GM18507 (cell line): ENCODE data around the gene SOCS4.
"Not testable (repeated sequence)": the region's sequence is repeated elsewhere in the genome, so short reads cannot be mapped to it uniquely, and the experiment has no call there.

ENCODE experiments used
- DNase-seq: peaks from one replicate; pipeline ENCODE4 v3.0.0; 2011; ENCODE audit warnings: low read depth; ENCODE audit not compliant: insufficient read length; ENCODE audit errors: extremely low spot score
- FAIRE-seq: peaks from 2 replicates; lab custom pipeline; 2011; peaks lifted over from hg19 to GRCh38; lab: Jason Lieb, UNC

SOCS4 gene

DNA sequence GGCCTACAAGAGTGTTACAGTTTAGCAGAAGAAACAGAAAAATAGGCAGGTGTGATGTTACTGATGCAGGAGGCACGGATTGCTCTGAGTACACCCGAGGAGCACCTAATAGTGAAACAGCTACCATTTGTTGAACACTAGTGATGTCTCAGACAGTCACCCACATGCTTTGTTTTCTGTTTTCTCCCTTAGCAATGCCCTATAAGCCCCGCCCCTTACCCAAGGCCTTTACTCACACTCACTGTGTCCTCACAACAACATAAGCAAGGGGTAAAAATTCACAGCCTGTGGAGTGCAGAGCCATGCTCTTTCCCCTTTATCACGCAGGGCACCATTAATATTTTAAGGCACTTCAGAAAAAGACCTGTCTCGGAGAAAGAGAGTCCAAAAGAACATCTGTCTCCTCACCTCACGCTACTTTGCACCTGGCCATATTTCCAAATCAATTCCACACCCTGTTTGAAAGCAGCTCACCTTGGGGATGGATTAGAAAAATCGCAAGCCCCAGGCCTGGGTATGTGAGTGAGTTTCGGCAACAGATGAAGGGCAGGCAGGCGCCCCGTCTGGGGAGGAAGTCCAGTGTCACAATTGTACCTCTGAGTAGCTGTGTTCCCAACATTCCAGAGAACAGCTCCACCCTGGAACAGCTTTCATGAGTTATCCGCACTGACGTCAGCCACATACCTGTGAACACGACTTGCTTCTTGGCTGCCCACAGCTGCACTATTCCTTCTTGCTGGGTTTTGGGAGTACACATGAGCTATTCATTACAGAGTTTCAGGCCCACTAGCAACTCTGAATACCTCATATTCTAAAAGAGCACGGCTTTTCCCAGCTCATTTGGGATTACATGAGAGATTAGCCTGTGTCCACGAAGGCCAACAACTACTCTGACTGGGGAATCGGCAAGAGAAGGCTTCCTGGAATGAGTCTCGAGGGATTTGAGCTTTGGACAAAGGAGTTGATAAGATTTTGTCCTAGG lies 50.4 kb downstream of the SOCS4 start:
- no peak for FAIRE-seq
- no peak for DNase-seq

DNA sequence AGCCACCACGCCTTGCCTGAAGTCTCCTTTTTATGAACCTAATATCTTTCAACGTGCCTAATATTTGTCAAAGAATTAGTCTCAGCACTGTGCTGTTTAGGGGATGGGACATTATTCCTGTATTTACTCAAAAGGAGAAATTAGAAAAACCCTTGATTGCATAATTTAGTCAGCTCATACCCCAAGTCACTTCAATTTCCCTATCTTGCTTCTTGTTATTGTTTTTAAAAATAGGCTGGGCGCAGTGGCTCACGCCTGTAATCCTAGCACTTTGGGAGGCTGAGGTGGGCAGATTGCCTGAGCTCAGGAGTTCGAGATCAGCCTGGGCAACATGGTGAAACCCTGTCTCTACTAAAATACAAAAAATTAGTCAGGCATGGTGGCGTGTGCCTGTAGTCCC lies 52.9 kb downstream of the SOCS4 start:
- not testable (repeated sequence) for FAIRE-seq, DNase-seq

DNA sequence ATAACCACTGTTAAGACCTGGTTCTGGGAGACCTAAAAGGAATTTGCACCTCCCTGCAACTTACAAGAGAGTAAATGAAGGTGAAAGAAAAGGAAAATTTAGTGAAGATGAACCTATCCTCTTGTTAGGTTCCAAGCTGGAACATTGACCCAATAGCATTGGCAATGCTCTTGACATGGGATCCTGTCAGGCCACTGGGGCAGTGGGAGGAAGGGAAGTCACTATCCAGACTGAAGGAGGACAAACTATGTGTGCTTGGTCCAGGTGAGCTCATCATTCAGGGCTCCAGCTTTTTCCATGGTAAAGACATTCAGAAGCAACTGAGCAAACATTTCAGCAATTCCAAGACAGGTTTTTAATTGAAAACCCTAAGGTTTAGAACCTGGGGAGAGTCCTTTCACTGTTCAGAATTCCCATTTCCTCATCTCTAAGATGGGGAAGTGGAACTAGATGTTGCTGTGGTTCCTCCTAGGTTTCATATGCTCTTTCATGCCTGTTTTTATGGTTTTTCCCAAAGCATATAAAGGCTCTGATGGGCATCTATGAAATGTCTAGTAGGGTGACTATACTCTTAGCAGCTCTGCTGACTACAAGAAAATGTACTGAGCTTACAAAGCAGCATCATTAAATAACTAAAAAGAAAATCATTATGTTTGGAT lies 57.5 kb downstream of the SOCS4 start:
- FAIRE-seq = no peak

DNA sequence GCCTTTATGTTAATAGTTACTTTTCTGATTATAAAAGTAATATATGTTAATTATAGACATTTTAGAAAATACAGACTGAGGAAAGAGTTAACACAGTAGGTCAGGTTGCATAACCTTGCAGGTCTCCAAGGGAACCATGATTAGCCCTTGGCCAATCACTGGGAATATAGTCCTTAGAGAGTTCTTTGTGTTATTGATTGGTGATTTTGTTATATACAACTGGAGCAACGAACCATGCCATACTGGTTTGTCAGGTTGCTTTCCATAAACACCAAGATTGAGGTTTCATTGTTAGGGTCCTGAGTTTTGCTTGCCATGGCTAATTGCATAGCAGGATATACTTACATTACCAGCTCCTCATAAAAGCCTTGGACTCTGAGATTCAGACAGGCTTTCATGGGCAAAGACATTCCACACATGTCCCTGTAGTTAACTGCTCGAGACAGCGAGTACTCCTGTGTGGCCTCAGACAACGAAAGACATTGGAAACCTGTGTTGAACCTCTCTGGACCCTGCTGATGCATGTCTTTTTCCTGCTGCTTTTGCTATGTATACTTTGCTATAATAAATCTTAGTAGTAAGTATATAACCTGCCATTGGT lies 58.1 kb downstream of the SOCS4 start:
- no peak for DNase-seq
- FAIRE-seq = no peak

More for the DNA sequence above, 57.5 kb downstream of the SOCS4 start:
- DNase-seq = no peak

- FAIRE-seq (no peak), DNase-seq (no peak)
These were observed 59.9 kb downstream of the SOCS4 start for GRCh38 chr14:55086938-55087337.

DNA sequence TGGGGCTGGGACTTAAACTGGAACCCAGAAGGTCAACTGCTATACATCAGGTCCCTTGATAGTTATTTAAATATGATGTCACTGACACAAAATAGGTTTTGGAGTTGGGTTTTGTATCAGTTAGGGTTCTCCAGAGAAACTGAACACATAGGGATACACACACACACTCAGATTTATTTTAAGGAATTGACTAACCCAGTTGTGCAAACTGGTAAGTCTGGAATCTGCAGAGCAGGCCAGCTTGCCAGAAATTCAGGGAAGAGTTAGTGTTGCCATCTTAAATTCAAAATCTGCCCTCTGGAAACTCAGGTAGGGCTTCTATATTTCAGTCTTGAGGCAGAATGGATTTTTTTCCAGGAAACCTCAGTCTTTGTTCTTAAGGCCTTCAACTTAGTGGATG lies 61.3 kb downstream of the SOCS4 start:
- DNase-seq (no peak), FAIRE-seq (no peak)

GRCh38 chr14:55092341-55092740 lies 65.3 kb downstream of the SOCS4 start:
- no peak for FAIRE-seq

DNA sequence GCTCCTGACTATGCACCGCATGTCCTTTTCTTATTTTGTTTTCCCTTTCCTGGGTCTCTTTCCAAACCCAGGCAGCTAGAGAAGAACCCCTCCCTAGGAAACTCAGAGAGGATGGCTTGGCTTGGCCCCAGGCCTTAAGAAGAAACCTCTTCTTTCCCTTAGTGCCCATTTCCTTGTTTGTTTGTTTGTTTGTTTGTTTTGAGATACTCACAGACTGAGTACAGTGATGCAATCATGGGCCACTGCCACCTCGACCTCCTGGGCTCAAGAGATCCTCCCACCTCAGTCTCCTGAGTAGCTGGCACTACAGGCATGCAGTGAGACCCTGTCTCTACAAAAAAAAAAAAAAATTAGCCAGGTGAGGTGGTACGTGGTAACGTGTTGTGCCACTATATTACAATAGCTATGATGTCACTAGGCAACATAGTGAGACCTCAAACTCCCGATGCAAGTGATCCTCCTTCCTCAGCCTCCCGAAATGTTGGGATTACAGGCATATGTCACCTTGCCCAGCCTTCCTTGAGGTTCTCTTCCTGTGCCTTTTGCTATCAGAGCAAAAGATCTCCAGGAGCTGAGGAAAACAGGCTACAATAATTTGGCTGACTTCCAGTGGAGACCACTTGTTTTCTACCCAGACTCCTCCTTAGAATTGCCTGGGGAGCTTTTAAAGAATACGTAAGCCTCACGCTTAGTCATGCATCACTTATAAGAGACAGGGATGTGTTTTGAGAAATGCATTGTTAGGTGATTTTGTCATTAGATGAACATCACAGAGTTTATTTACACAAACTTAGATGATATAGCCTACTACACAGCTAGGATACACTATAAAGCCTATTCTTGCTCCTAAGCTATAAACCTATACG lies 67.5 kb downstream of the SOCS4 start:
- no peak for FAIRE-seq
- DNase-seq = no peak

More at GRCh38 chr14:55092341-55092740, 65.3 kb downstream of the SOCS4 start:
- DNase-seq = no peak

DNA sequence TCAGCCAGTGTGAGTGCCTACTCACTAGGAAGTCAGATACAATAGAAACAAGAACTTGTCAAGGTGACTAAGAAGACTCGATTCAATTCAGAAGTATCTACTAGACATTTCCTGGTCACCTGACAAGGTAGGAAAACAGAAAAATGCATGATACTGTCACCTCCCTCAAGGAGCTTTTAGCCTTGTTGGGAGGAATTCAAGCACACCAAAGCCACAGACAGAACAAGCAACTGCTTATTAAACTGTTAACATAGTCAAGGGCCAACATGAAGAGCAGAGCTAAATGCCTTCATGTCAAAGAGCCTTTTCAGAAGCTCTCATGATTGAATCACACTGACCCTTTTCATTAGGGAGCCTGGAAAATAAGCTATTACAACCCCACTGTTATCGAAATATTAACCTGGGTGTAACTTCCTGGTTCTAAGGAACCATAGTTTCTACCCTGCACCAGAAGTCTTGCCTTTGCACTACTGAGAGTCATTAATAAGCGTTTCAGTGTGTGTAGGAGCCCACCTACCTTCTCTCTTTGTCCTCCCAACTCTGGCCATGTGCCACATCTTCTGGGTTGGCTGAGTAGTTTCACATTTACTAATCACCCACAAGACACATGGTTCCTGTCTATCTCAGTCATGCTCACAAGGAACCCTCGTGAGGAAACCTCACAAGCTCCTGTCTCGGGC lies 71.0 kb downstream of the SOCS4 start:
- peak; percentile 97 for FAIRE-seq
- DNase-seq = peak; percentile 64

GRCh38 chr14:55098561-55098898 lies 71.5 kb downstream of the SOCS4 start:
- FAIRE-seq = no peak
- no peak for DNase-seq
